HCT116 (cell line): ENCODE measurements around the gene DGKZ. TPM values are rescaled to one million over a fixed set of nuclear protein-coding genes. Genes with fewer than 3 reads are reported as not detected.

Experiments
- ATAC-seq: fragments of 200-7000 bp; cut with Tn5 transposase; 2 replicates; pipeline ENCODE4 v1.9.1; 2020; ENCODE audit warnings: mild to moderate bottlenecking, moderate library complexity
- BruUV-seq: library from RNA; stranded (reverse); fragments of 400-500 nt; replicated peaks from 2 replicates; lab custom pipeline; 2021; lab: Mats Ljungman, UMichigan
- CTCF ChIA-PET: fragments of 300-600 bp; sonication (Branson Sonifier 250); formaldehyde crosslinking; loops from one replicate; lab custom pipeline; 2021; ENCODE audit warnings: antibody characterized with exemption; lab: Charles Lee
- POLR2A ChIA-PET: fragments of 300-600, 350-600 bp; sonication (Branson Sonifier 250); formaldehyde crosslinking; loops from one replicate; lab custom pipeline; 2021; ENCODE audit warnings: antibody characterized with exemption; lab: Charles Lee
- RAD21 ChIA-PET, 2 experiments: fragments of 300-600 bp; sonication (Branson Sonifier 250); formaldehyde crosslinking; loops; one replicate each; lab custom pipeline; 2023; ENCODE audit warnings: low total read pairs in 2 of 2; ENCODE audit not compliant: uncharacterized antibody in 2 of 2, unreplicated experiment in 2 of 2, low non-redundant PET in 1 of 2; lab: Charles Lee
- DNase-seq: peaks from one replicate; pipeline ENCODE4 v3.0.0-alpha.2; 2010; ENCODE audit warnings: low read depth, low spot score
- H2AFZ ChIP-seq: fragments of 200-600 bp; shearing (Covaris generic), sonication (generic); 2 replicates; pipeline ENCODE4 v1.6.1; 2017; ENCODE audit warnings: low read depth, mixed run types, mixed read lengths, antibody characterized with exemption, low read length; ENCODE audit not compliant: poor library complexity, severe bottlenecking
- H3K27ac ChIP-seq: 2 replicates; pipeline ENCODE4 v1.5.1; 2012; ENCODE audit warnings: low read depth, low read length
- H3K27me3 ChIP-seq: fragments of 200-600 bp; sonication (generic); 2 replicates; pipeline ENCODE4 v1.6.1; 2016; ENCODE audit warnings: mixed run types, low read length, mixed read lengths; ENCODE audit not compliant: insufficient read depth
- H3K36me3 ChIP-seq, 2 experiments: fragments of 200-500 bp in 1 of 2; fragments of 200-600 bp in 1 of 2; sonication (Bioruptor generic) in 1 of 2; sonication (generic) in 1 of 2; 2 replicates each; pipeline versions ENCODE4 v1.5.1 to v1.6.1; 2014 to 2016; ENCODE audit warnings: low read length in 2 of 2, inconsistent platforms in 1 of 2, mixed read lengths in 1 of 2, mixed run types in 1 of 2; ENCODE audit not compliant: insufficient read depth in 2 of 2, control insufficient read depth in 1 of 2
- H3K4me1 ChIP-seq, 2 experiments: fragments of 200-600 bp in 1 of 2; sonication (generic) in 1 of 2; 2 replicates each; pipeline versions ENCODE4 v1.5.1 to v1.6.1; 2012 to 2017; ENCODE audit warnings: low read length in 2 of 2, inconsistent platforms in 1 of 2, mild to moderate bottlenecking in 1 of 2, mixed read lengths in 1 of 2, mixed run types in 1 of 2, moderate library complexity in 1 of 2; ENCODE audit not compliant: insufficient read depth in 2 of 2, control insufficient read depth in 1 of 2
- H3K4me2 ChIP-seq: fragments of 200-600 bp; sonication (generic); 2 replicates; pipeline ENCODE4 v1.6.1; 2017; ENCODE audit warnings: mixed run types, low read length, mixed read lengths
- H3K4me3 ChIP-seq, 2 experiments: fragments of 200-600 bp in 1 of 2; sonication (generic) in 1 of 2; replicated peaks in 1 of 2; 2 replicates each; pipeline ENCODE4 v1.5.1; 2011 to 2016; ENCODE audit warnings: low read length in 2 of 2, control low read depth in 1 of 2, low read depth in 1 of 2, mild to moderate bottlenecking in 1 of 2, mixed read lengths in 1 of 2, mixed run types in 1 of 2
- H3K79me2 ChIP-seq: fragments of 200-600 bp; sonication (generic); 2 replicates; pipeline ENCODE4 v1.6.1; 2017; ENCODE audit warnings: mild to moderate bottlenecking, mixed run types, low read length, moderate library complexity, mixed read lengths; ENCODE audit not compliant: insufficient read depth
- H3K9ac ChIP-seq: fragments of 200-600 bp; sonication (generic); 2 replicates; pipeline ENCODE4 v1.6.1; 2016; ENCODE audit warnings: low read length, mixed read lengths
- H3K9me2 ChIP-seq: fragments of 200-600 bp; sonication (generic), shearing (Covaris generic); 2 replicates; pipeline ENCODE4 v1.6.1; 2017; ENCODE audit warnings: mixed run types, mild to moderate bottlenecking, moderate library complexity; ENCODE audit not compliant: insufficient read depth
- H3K9me3 ChIP-seq, 2 experiments: fragments of 200-500 bp in 1 of 2; fragments of 200-600 bp in 1 of 2; sonication (Bioruptor generic) in 1 of 2; sonication (generic) in 1 of 2; 2 replicates each; pipeline ENCODE4 v1.6.1; 2014 to 2017; ENCODE audit warnings: low read length in 2 of 2, mixed read lengths in 2 of 2, inconsistent platforms in 1 of 2, low read depth in 1 of 2, mild to moderate bottlenecking in 1 of 2, mixed run types in 1 of 2, moderate library complexity in 1 of 2; ENCODE audit not compliant: control insufficient read depth in 1 of 2, insufficient read depth in 1 of 2
- H4K20me1 ChIP-seq: fragments of 200-600 bp; sonication (generic), shearing (Covaris generic); 2 replicates; pipeline ENCODE4 v1.6.1; 2017; ENCODE audit warnings: mixed run types, mild to moderate bottlenecking, moderate library complexity; ENCODE audit not compliant: insufficient read depth
- CTCF ChIP-seq, 3 experiments: fragments of 200-600 bp in 1 of 3; sonication (generic) in 1 of 3; IDR thresholded peaks in 2 of 3; conservative IDR thresholded peaks in 1 of 3; 2 replicates each; pipeline ENCODE4 v1.5.1; 2012 to 2017; ENCODE audit warnings: low read depth in 2 of 3, low read length in 2 of 3, antibody characterized with exemption in 1 of 3, borderline replicate concordance in 1 of 3, control low read depth in 1 of 3, mild to moderate bottlenecking in 1 of 3, mixed read lengths in 1 of 3, mixed run types in 1 of 3, moderate library complexity in 1 of 3; ENCODE audit not compliant: insufficient read depth in 1 of 3
- FOSL1 ChIP-seq: IDR thresholded peaks from 2 replicates; pipeline ENCODE4 v1.6.1; 2012; ENCODE audit warnings: low read depth
- POLR2A ChIP-seq: IDR thresholded peaks from 2 replicates; pipeline ENCODE4 v1.7.0; 2011; ENCODE audit warnings: borderline replicate concordance; ENCODE audit not compliant: insufficient read depth, insufficient read length; ENCODE audit errors: extremely low read depth
- RAD21 ChIP-seq: IDR thresholded peaks from 2 replicates; pipeline ENCODE4 v1.6.1; 2012; ENCODE audit warnings: low read depth, mild to moderate bottlenecking
- SRF ChIP-seq: IDR thresholded peaks from 2 replicates; pipeline ENCODE4 v1.6.1; 2012; ENCODE audit warnings: low read depth
- TCF7L2 ChIP-seq: IDR thresholded peaks from 2 replicates; pipeline ENCODE4 v1.7.0; 2011; ENCODE audit warnings: borderline replicate concordance, inconsistent platforms; ENCODE audit not compliant: insufficient read depth, insufficient read length; ENCODE audit errors: extremely low read depth
- YY1 ChIP-seq: IDR thresholded peaks from 2 replicates; pipeline ENCODE4 v1.6.1; 2011; ENCODE audit warnings: low read length, low read depth, moderate library complexity, mild to moderate bottlenecking; ENCODE audit not compliant: insufficient replicate concordance; ENCODE audit errors: extremely low read depth
- intact Hi-C: fragments of 100-400 bp; cut with micrococcal nuclease; formaldehyde crosslinking; loops from 2 replicates; pipeline ENCODE4 v1.10.0; 2022
- total RNA-seq: library from RNA; stranded (reverse); gene quantifications from one replicate; pipeline ENCODE4 v1.2.1, GENCODE V29; 2021; ENCODE audit not compliant: unreplicated experiment

DGKZ gene
- total RNA-seq, 1 experiment from 2014 or later, result 70.2 TPM

GRCh38 chr11:46321757-46322156, 25.5 kb upstream of the DGKZ start:
- POLR2A ChIA-PET, result no interaction called here
- no peak overlapping the region for H3K4me2 ChIP-seq
- intact Hi-C loops, result no loop called here
- RAD21 ChIA-PET, result no interaction called here
- no peaks in the 10 kb centered on the region for H3K79me2 ChIP-seq
- no peak overlapping the region for H3K9ac ChIP-seq
- H3K9me2 ChIP-seq, result no peaks in the 10 kb centered on the region
- no peak for DNase-seq
- no peaks in the 10 kb centered on the region for H4K20me1 ChIP-seq
- no peaks in the 10 kb centered on the region for H3K9me3 ChIP-seq
- no TSS peak for BruUV-seq
- H2AFZ ChIP-seq, result no peak overlapping the region
- TF ChIP-seq TCF7L2, result no peak
- no peak for TF ChIP-seq POLR2A
- no peak for TF ChIP-seq SRF
- CTCF ChIA-PET, result no interaction called here
- no peak overlapping the region for H3K4me3 ChIP-seq
- no peaks in the 10 kb centered on the region for H3K27me3 ChIP-seq
- no peaks in the 10 kb centered on the region for H3K36me3 ChIP-seq
- H3K27ac ChIP-seq, result no peak overlapping the region
- no peak for ATAC-seq
- H3K4me1 ChIP-seq, result no peaks in the 10 kb centered on the region; a peak in 1 of 4 replicates

- H3K36me3 ChIP-seq, result no peaks in the 10 kb centered on the region
- no peak for TF ChIP-seq FOSL1
- TF ChIP-seq CTCF (IDR thresholded peaks at IDR 0.05 in 2 of 3, conservative IDR thresholded peaks at IDR 0.05 in 1 of 3; ENCODE audit: borderline replicate concordance in 1 of 3, insufficient read depth in 1 of 3, low read depth in 2 of 3, low read length in 2 of 3), result peak; percentile 24 to 86 (median 68); a peak in 5 of 6 replicates
- peak; percentile 48 for TF ChIP-seq RAD21
- peak; percentile 11 for TF ChIP-seq YY1
- TF ChIP-seq TCF7L2, result no peak
- H3K9me2 ChIP-seq, result no peaks in the 10 kb centered on the region
- H3K9me3 ChIP-seq, result no peaks in the 10 kb centered on the region
- no peak overlapping the region for H3K4me3 ChIP-seq
- intact Hi-C loops, result no loop called here
- ATAC-seq, result peak; percentile 89
- no TSS peak for BruUV-seq
- no peak overlapping the region for H3K27ac ChIP-seq
- peak; percentile 45 for DNase-seq
- no peak overlapping the region for H3K4me2 ChIP-seq
- CTCF ChIA-PET, result interaction anchor here (0.7 to 1.8 kb wide), 3 partner anchors 8 to 82 kb away, joined by 3 to 10 read pairs (median 3); no protein-coding TSS in a partner anchor
- no peaks in the 10 kb centered on the region for H3K27me3 ChIP-seq
- peaks cover 0 to 3% of the 10 kb centered on the region in 2 experiments; a peak in 2 of 4 replicates for H3K4me1 ChIP-seq
- no peak overlapping the region for H3K9ac ChIP-seq
- RAD21 ChIA-PET, result no interaction called here
- no peak overlapping the region for H2AFZ ChIP-seq
- H3K79me2 ChIP-seq, result no peaks in the 10 kb centered on the region
- no peaks in the 10 kb centered on the region for H4K20me1 ChIP-seq
- POLR2A ChIA-PET, result no interaction called here
Observed at GRCh38 chr11:46322759-46323158, 24.5 kb upstream of the DGKZ start.
